Effector CD8-positive, alpha-beta T cell (primary cell): ENCODE results near the gene MTERF4.

Experiments used
- DNase-seq: peaks from one replicate; lab custom pipeline; 2025; lab: John Stamatoyannopoulos, UW

Gene MTERF4

DNA sequence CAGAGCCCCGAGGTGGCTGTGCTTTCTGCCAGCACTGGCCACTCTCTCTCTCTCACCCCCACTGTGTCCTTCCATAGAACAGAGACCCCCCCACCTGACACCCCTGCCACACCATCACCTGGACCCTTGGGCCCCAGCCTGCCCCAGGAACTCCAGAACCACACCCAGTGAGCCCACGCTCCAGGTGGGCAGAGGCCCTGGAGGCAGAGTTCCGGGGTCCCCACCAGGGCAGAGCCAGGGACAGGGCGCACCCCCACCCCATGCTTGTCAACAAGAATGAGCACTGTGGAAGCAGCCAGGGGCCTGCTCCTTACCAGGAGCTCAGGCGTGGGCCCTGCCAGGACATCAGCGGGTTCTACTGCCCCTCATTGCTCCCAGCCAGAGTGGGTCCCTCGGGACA lies 32.6 kb upstream of the MTERF4 start:
- no peak for DNase-seq

DNA sequence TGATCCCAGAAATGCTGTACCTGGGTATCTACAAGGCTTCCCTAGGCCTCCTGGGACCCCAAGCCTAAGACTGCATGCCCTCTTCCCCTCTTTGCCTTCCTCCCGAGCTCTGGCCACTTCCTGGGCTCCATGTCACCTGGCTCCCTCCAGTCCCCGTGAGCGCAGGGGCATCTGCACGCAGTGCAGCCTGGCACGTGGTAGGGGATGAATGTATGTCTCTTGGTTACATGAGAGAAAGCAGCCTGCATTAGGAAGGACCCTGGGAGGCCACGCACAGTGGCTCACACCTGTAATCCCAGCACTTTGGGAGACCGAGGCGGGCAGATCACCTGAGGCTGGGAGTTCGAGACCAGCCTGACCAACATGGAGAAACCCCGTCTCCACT lies 31.3 kb upstream of the MTERF4 start:
- DNase-seq: no peak

DNA sequence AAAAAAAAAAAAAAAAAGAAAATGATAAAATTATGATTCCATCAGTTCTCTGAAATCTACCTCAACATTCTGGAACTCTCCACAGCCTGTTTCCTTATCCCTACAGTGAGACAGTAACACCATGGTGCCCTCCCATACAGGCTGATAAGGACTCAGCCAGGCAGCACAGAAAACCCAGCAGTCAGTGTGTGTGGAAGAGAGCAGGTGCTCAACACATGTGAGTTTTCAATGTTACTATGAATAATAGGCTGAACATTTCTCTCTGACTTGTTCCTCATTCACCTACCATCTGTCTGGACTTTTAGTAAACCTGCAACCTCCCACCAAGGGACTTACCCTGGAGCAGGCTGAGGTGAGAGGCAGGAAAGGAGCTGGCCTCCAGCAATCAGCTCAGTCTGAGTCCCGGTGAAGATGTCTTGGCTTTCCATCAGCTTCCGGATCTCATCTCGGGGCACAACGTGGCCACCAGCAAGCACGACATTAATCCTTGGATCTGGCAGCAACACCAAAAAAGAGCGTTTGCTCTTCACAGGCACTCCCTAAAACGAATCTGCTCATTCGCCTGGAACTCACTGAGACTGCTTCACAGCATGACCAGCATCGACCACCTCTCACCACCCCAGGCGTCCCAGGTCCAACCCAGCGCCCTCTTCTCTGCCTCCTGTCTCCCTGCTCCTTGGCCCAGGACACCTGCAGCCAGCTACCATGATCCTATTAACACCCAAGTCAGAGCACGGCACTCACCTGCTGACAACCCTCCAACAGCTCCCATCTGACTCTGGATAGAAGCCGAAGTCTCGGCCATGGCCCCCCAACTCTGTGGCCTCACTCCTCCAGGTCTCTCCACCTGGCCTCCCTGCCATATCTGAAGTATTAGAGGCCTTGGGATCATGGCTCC lies 30.7 kb upstream of the MTERF4 start:
- DNase-seq: no peak

DNA sequence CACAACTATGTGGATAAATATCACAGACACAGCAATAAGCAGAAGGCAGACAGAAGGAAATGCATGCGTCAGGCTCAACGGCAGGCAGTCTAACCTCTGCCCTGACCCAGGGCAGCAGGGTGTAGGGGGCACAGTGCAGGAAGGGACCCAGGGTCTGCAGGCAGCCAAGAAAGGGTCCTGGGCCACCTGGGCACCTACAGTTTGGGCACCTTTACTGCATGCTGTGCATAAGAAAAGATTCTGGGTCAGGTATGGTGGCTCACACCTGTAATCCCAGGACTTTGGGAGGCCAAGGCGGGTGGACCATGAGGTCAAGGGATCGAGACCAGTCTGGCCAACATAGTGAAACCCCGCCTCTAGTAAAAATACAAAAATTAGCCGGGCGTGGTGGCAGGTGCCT lies 29.4 kb upstream of the MTERF4 start:
- no peak for DNase-seq

DNA sequence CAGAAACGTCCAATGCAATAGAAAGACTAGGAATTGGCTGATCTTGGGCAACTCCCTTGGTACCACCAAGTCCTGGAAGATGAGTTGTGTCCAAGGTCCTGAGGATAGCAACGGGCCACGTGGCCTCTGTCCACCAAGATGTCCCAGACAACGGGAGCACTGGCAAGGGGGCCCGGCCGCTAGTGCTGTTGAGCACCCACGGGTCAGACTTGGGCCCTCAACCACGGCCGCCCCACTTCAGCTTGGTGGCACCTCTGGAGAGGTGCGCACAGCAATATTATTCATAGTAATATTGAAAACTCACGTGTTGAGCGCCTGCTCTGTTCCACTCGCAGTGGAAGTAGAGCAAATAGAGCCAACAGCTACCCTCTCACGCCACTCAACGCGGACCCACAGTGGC lies 28.2 kb upstream of the MTERF4 start:
- DNase-seq: no peak

DNA sequence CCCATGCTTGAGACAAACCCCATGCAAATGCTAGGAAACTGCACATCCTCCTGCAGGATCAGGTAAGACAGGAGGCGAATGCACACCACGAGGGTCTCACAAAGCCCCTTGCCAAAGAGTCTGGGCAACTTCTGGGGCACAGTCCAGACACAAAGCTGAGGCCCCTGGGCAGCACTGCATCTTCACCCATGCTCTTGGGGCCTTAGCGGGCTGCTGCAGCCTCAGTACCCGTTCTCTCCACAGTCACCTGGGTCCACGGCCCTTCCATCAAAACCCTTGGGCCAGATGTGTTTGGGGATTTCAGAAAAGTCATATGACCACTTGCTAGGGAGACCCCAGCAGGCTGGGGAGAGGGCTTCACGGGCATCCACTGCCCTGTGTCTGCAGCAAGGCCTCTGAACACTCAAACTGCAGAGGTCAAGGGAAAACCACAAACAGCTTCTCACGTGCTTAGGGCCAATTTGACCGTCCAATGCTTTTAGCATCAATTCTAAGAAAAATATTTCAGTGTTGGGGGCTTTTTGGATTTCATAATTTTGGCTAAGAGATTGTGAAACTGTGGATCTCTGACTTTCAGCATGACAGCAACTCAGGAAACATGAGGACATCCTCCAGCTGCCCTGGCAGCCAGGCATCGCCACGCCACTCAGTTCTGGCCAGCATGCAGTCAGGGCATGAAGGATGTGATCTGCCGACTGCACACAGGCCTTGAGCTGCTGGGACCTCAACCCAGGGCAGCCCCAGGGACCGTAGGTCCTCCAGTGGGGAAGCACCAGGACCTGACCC lies 27.2 kb upstream of the MTERF4 start:
- no peak for DNase-seq

DNA sequence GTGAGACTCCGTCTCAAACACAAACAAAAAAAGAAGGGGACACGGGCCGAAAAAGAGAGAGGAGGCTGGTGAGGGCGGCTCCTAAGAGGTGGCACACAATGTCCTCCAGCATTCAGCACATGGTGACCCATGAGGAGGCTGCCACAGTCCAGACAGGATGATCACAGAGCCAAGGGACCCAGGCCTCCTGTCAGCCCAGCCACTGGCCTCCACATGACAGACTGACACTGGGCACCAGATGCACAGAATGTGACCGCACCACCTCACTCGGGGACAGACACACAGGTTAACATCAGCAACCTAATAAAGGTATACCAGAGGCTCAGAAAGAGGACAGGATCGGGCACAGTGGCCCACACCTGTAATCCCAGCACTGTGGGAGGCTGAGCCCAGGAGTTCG lies 26.2 kb upstream of the MTERF4 start:
- DNase-seq: no peak

DNA sequence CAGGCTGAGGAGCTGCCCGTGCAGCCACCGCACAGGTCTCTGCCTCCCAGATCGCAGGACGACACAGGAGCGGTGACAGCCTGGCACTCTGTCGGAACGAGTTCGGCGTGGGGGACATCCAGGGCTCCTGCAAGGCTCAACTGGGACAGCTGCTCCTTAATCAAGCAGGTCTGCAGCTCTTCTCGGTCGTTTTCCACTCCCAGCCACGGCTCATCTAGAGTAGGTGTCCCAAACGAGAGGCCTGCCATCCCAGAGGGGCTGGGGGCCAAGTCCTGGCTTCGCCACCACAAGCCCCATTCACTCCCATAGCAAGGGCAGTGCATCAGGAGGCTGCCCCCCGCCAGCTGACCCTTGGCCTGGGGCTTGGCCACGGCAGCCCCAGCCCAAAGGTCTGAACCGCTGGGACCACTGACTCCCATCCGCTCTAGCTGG lies 24.7 kb upstream of the MTERF4 start:
- DNase-seq: no peak

DNA sequence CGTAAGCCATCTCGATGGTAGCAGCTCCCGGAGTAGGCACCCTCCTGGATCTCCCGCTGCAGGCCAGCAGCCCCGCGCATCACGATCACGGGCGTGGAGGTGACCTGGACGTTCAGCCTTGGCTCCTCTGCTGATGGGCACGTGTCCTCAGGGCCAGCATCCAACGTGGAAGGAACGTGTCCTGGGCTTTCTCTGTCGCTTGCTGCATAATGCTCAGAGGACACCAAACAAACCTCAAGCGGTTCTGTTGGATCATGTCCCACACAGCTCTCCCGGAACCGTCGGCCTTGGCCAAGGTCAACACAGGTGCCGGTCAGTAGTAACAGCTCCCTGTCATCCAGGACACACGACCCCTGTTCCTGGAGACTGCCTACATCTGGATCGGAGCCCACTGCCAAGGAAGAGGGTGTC lies 24.1 kb upstream of the MTERF4 start:
- DNase-seq: no peak

DNA sequence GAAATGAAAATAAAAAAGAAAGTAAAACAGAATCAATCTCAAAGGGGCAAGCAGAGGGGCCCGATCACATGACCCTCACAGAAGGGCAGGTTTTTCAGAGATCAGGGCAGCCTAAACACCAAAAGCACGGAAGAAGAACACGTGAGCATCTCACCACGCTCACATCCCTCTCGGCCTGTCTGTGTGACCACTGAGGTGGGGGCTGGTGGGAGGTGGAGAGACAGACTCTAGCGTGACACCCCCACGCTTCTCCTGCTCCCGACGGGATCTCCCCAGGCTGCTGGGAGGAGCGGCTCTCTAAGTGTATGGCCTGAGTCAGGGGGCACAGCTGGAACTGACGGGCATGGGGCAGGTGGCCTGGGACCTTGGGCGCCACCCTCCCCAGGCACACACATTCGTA lies 23.5 kb upstream of the MTERF4 start:
- no peak for DNase-seq

DNA sequence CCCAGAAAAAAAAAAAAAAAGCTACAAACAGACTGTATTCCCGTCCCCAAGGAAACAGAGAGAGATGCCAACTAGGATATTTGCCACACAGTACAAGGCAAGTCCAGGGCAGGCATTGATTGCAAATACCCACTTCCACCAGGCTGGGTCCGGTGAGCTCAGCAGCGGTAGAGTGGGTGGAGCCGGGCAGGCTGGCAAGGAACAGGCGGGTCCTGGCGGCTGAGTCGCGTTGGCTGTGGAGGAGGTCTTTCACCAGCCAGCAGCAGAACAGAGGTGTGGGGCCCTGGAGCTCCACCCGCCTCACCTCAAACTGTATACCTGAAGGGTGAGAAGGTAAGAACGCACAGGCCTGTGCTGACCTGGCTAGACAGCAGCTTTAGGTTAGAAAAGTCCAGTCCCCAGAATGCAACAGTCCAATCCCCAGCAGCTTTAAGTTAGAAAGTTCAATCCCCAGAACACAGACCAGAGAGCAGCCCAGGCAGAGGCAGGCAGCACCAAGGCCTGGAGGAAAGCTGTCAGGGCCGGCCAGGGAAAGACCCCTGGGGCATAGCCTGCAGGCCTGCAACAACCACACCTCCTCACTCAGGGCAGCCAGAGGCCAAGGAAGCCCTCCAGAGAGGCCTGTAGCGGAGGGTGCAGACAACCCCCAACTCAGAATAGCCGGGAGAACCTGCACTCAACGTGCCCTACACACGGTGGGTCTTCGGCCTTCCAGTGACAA lies 21.9 kb upstream of the MTERF4 start:
- no peak for DNase-seq

DNA sequence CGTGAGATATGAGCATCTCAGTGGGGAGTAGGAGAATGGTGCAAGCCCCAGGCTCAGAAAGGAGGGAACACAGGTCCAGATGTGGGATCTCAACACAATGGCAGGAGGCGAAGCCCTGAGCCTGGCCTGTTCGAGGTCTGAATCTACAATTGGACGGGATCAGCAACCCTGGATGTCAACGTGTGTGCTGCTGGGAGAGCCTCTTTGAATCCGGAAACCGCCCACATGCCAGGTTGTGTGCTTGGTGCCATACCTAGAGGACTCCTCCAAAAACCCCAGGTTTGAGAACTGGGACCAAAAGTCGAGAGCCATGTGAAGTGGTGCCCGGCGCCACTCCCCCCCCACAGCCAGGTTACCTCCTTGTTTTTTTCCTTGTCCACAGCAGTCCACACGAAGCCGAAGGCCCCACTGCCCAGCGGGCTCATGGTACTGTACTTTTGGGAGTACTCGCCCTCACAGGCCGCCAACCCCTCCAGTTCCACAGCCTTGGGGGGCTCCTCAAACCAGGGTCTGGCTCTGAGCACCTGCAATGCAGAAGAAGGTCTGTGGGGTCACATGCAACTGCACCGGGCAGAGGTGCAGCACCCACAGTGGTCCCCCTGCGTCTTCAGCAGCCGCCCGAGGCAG lies 20.4 kb upstream of the MTERF4 start:
- no peak for DNase-seq

DNA sequence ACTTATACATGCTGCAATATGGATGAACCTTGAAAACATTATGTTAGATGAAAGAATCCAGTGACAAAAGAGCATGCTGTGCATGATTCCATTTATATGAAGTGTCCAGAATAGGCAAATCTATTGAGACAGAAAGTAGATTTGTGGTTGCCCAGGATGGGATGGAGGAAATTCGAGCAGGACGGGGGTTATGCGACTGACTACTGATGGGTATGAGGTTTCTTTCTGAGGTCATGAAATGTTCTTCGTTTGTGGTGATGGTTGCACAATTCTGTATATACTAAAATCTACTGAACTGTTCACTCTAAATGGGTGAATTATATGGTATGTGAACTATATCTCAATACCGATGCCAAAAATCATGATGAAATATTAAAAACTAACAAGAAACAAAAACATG lies 18.9 kb upstream of the MTERF4 start:
- DNase-seq: no peak

DNA sequence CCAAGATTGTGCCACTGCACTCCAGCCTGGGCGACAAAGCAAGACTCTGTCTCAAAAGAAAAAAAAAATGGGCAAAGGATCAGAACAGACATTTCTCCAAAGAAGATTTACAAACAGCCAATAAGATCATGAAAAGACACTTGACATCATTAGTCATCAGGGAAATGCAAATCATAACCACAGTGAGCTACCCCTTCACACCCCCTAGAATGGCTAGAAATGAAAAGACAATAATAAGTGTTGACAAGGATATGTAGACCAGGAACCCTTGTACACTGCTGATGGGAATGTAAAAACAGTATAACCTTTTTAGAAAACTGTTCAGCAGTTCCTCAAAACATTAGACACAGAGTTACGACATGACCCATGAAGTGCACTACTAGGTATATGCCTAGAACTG lies 18.4 kb upstream of the MTERF4 start:
- no peak for DNase-seq

DNA sequence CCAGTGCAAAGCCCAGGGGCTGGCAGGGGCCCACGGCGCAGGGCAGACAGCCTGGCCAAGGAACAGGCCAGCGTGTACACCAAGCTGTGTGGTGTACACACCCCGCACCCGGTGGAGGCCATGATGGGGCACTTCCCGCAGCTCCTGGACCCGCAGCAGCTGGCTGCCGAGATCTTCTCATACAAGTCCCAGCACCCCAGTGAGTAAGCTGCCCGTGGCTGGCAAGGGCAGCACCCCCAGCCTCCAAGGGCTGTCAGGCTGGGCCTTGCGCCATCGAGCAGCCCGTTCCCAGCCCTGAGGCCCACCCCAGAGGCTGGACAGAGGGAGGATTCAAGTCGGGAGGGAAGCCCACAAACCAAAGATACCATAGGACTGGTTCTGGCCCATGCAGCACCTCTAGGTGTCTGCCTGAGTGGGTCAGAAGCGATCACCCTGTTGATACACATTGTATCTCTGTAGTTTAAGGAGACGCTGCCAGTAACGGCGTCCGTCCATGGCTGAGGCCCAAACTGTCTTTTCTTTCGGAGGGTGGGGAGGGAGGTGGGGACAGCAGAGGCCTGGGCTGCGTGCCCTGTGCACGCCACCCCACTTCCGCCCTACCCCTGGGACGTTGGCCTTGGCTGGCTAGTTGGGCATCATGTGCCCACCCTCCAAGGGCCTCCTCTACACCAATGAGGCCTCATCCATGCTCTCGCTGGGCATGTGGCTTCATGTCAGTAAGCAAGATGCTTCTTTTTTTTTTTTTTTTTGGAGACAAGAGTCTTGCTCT lies 16.8 kb upstream of the MTERF4 start:
- DNase-seq: no peak

DNA sequence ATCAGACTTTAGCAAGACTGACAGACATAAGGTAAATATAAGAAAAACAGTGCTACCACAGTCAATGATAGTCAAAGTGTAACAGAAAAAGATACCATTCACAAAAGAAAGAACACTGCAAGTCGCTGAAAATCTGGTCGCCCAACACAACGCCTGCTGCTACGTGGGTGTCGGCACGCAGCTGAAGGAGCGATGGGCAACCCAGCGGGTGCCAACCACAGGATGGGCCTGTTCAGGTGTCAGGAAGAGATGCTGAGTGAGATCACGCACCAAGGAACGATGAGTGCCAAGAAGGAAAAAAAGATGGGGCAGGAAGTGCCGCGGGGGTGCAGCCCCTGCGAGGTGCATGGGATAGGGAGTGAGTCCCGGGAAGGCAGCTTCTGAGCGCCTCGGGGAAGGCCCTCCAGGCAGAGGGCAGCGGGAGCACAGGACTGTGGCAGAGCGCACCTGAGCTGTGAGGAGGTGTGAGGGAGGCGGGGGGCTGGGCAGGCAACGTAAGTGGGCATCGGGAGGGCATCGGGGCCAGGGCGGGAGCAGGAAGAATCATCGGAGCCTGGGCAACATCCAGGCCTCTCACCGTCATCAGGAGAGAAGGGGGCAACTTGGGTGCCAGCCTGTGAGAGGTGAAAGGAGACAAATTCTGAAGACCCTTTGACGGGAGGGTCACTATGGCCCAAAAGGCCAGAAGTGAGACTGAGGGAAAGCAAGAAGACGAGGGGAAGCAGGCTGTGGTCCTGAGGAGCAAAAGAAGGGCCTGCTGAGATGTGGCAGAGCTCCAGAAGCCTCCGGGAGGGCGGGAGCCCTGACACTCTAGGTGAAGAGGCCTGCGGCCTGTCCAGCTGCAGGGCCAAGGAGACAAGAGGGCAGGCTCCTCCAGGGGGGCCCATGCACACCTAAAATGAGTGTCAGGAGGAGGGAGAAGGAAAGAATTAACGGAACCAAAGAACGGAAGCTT lies 14.8 kb upstream of the MTERF4 start:
- no peak for DNase-seq

DNA sequence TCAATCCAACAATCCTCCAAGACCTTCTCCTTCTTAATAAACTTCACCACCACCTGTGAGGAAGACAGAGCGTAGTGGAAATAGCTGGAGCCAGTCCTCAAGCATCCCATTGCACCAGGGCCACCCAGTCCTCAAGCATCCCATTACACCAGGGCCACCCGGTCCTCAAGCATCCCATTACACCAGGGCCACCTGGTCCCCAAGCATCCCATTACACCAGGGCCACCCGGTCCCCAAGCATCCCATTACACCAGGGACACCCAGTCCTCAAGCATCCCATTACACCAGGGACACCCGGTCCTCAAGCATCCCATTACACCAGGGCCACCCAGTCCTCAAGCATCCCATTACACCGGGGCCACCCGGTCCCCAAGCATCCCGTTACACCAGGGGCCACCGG lies 13.3 kb upstream of the MTERF4 start:
- no peak for DNase-seq

DNA sequence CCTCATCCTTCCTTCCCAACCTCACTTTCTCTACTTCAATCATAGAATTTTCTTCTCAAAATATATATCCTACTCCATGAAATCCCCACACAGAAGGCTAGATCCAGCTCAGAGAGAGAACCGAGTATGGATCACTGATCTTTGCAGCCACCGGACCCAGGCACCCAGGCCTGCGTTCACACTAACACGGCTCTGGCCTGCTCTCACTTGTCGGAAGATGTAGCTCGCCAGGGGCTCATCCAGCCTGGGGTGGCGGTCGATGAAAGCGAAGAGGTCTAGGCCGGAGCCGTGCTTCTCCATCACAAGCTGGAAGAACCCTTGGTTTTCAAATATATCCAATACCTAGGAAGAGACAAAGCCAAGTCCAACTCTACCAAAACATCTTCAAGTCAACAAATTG lies 12.7 kb upstream of the MTERF4 start:
- no peak for DNase-seq

DNA sequence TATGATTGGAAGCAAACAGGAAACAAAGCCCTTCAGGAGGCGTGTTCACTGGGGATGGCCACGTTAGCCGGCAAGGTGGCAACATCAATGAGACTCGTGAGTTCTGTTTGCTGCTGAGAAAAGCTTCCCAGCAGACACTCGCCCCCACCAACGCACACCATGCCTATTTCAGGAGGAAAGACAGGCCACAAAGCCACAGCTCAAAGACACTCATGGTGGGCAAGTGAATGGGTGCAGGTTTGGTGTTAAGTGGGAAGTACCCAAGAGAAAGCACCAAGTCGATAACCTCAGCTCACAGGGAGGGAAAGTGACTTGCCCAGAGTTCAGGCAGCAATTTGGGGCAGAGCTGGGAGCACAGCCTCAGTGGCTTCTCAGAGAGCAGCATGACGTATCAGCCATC lies 10.5 kb upstream of the MTERF4 start:
- no peak for DNase-seq

DNA sequence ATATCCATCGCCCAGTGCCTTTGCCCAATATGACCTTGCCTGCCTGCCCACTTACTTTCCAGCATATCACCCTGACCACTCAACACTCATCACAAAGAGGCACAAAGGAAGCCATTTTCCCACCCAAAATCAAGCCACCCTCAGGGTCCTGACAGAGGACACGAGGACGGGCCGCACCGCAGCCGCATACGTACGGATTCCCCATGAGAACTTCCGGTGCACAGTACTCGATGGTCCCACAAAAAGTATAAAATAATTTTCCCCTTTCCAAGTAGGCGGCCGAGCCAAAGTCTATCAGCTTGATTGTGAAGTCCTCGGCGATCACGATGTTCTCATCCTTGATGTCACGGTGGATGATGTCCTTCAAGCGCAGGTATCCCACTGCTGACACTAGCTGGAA lies 10.0 kb upstream of the MTERF4 start:
- no peak for DNase-seq
